ENCODE results near the gene PROZ. TPM values are rescaled to one million over a fixed set of nuclear protein-coding genes. Genes with fewer than 3 reads are reported as not detected.

Gene PROZ
- total RNA-seq, 3 donors from 2014 or later (not counting 1 experiment from before 2014, with no cell fraction given), result 0.82 TPM; not detected in 2

DNA sequence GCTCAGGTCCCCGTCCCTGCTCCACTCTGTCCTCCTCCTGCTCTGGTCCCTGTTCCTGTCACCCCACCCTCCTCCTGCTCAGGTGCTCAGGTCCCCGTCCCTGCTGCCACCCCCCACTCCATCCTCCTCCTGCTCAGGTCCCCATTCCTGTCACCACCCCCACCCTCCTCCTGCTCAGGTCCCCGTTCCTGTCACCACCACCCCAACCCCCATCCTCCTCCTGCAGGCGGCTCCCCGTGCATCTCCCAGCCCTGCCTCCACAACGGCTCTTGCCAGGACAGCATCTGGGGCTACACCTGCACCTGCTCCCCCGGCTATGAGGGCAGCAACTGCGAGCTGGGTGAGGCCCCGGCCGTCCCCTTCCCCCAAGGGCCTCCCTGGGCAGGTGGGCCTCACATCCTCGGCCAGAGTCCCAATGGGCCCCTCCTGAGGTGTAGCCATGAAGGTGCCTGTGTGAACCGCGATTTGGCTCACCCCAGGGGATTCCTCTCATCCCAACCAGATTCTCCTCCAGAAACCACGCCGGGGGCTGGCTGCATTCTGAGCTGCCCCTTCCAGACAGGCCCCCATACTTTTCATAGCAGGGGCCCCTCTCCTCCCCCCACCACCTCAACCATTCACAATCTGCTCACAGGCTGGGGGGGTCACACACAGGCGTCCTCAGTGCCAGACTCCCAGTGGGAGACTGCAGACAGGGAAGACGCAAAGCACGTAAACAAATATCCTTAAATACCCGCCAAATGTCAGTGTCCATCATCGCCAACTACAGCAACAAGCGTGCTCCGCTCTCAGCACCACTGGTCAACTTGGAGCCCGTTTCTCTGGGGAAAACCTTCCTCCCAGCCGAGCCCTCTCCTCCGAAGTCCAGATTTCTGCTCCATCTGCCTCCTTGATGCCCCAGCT lies 4.6 kb downstream of the PROZ start:
- H3K27me3 Mint-ChIP-seq (ENCODE audit: low read depth in 2 of 2), result peaks cover 0 to 12% of the 10 kb centered on the region in 2 donors
- TF ChIP-seq, protein P1, sequence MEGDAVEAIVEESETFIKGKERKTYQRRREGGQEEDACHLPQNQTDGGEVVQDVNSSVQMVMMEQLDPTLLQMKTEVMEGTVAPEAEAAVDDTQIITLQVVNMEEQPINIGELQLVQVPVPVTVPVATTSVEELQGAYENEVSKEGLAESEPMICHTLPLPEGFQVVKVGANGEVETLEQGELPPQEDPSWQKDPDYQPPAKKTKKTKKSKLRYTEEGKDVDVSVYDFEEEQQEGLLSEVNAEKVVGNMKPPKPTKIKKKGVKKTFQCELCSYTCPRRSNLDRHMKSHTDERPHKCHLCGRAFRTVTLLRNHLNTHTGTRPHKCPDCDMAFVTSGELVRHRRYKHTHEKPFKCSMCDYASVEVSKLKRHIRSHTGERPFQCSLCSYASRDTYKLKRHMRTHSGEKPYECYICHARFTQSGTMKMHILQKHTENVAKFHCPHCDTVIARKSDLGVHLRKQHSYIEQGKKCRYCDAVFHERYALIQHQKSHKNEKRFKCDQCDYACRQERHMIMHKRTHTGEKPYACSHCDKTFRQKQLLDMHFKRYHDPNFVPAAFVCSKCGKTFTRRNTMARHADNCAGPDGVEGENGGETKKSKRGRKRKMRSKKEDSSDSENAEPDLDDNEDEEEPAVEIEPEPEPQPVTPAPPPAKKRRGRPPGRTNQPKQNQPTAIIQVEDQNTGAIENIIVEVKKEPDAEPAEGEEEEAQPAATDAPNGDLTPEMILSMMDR (IDR thresholded peaks at IDR 0.05), result no peak
- H3K4me1 Mint-ChIP-seq, result peaks cover 26 to 39% of the 10 kb centered on the region in 2 donors
- H3K27ac Mint-ChIP-seq, result peak overlapping the region in 1 of 2 donors; percentile 23
- H3K27me3 ChIP-seq (ENCODE audit: control insufficient read depth, insufficient read depth, low read length), result no peaks in the 10 kb centered on the region
- H3K4me1 ChIP-seq (ENCODE audit: control insufficient read depth, insufficient read depth, low read length), result peaks cover 21% of the 10 kb centered on the region
- H3K4me3 Mint-ChIP-seq, result peak overlapping the region; percentile 60
- intact Hi-C loops (cut with micrococcal nuclease), result no loop called here
- no peaks in the 10 kb centered on the region for H3K36me3 Mint-ChIP-seq
- peak in 1 of 2 donors; percentile 53 for DNase-seq
- H3K4me3 ChIP-seq (ENCODE audit: low read length), result no peak overlapping the region
- no peak overlapping the region for H3K27ac ChIP-seq (ENCODE audit: low read length)
- H3K9me3 ChIP-seq (ENCODE audit: control insufficient read depth, insufficient read depth, low read length), result no peaks in the 10 kb centered on the region
- WGBS (ENCODE audit: insufficient coverage), result 49% methylated on average over 25 of the region's 25 CpGs
- no peaks in the 10 kb centered on the region for H3K36me3 ChIP-seq (ENCODE audit: control insufficient read depth, insufficient read depth, low read length)
- peaks cover 2 to 3% of the 10 kb centered on the region in 2 donors for H3K9me3 Mint-ChIP-seq
- no peak for ATAC-seq

DNA sequence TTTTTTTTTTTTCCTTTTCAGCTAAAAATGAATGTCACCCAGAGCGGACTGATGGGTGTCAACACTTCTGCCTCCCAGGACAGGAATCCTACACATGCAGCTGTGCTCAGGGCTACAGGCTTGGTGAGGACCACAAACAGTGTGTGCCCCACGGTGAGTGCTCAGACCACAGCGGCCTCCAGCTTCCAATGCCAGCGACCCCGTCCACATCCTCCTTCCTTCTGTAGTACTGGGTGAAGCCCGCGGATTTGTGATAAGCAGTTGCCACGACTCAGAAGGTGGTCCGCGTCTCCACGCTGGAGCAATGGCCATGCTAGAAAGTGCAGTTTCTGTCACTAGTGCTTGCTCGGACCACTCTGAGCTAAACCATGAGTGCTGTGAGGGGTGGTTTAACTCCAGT lies 6.0 kb downstream of the PROZ start:
- Histone ChIP-seq H3K27me3 (ENCODE audit: control insufficient read depth, insufficient read depth, low read length) (no peaks in the 10 kb centered on the region), H3K36me3 (ENCODE audit: control insufficient read depth, insufficient read depth, low read length) (no peaks in the 10 kb centered on the region), H3K4me1 (ENCODE audit: control insufficient read depth, insufficient read depth, low read length) (peaks cover 21% of the 10 kb centered on the region), H3K27ac (ENCODE audit: low read length) (no peak overlapping the region), H3K9me3 (ENCODE audit: control insufficient read depth, insufficient read depth, low read length) (no peaks in the 10 kb centered on the region), H3K4me3 (ENCODE audit: low read length) (no peak overlapping the region)
- Mint-ChIP-seq H3K4me3 (peak overlapping the region; percentile 42), H3K27me3 (ENCODE audit: low read depth in 2 of 2) (peaks cover 0 to 12% of the 10 kb centered on the region in 2 donors), H3K4me1 (peaks cover 26 to 48% of the 10 kb centered on the region in 2 donors), H3K27ac (no peak overlapping the region), H3K36me3 (no peaks in the 10 kb centered on the region), H3K9me3 (peaks cover 2 to 3% of the 10 kb centered on the region in 2 donors)
- DNase-seq, result no peak
- intact Hi-C loops (cut with micrococcal nuclease), result no loop called here
- peak in 1 of 3 donors; percentile 61 for ATAC-seq
- TF ChIP-seq, protein P1 (IDR thresholded peaks at IDR 0.05), result no peak
- 69% methylated on average over 12 of the region's 12 CpGs for WGBS (ENCODE audit: insufficient coverage)

DNA sequence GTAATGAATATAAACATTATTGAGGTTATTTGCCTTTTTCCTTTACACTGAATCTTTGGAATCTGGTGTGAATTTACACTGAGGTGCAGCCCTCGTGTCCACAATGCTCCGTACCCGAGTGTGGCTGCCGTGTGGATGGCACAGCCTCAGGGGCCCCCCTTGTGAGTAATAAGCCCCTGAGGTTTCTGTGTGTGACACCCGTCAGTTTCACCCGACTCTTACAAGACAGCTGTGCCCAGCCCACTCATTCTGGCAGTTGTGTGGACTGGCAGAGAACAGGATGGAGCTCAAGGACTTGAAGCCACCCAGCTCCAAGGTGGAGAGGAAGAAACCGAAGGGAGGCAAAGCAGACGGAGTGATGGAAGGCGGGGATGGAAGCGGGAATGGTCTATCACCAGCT lies 7.8 kb downstream of the PROZ start:
- TF ChIP-seq, protein P1 (IDR thresholded peaks at IDR 0.05), result no peak
- 72% methylated on average over 10 of the region's 10 CpGs for WGBS (ENCODE audit: insufficient coverage)
- H3K27ac Mint-ChIP-seq, result peak overlapping the region in 1 of 2 donors; percentile 77
- DNase-seq, result no peak
- H3K9me3 ChIP-seq (ENCODE audit: control insufficient read depth, insufficient read depth, low read length), result no peaks in the 10 kb centered on the region
- H3K9me3 Mint-ChIP-seq, result peaks cover 2 to 3% of the 10 kb centered on the region in 2 donors
- no peaks in the 10 kb centered on the region for H3K36me3 Mint-ChIP-seq
- peaks cover 28 to 63% of the 10 kb centered on the region in 2 donors for H3K4me1 Mint-ChIP-seq
- no peaks in the 10 kb centered on the region for H3K27me3 ChIP-seq (ENCODE audit: control insufficient read depth, insufficient read depth, low read length)
- no peak overlapping the region for H3K4me3 ChIP-seq (ENCODE audit: low read length)
- peaks cover 30% of the 10 kb centered on the region for H3K4me1 ChIP-seq (ENCODE audit: control insufficient read depth, insufficient read depth, low read length)
- intact Hi-C loops (cut with micrococcal nuclease), result no loop called here
- H3K4me3 Mint-ChIP-seq, result peak overlapping the region; percentile 22
- H3K36me3 ChIP-seq (ENCODE audit: control insufficient read depth, insufficient read depth, low read length), result no peaks in the 10 kb centered on the region
- H3K27ac ChIP-seq (ENCODE audit: low read length), result no peak overlapping the region
- ATAC-seq, result peak in 1 of 3 donors; percentile 48
- peaks cover 0 to 9% of the 10 kb centered on the region in 2 donors for H3K27me3 Mint-ChIP-seq (ENCODE audit: low read depth in 2 of 2)
